HG03159 (cell line): Measurements from ENCODE around the gene SERPINB1.

ENCODE experiments used
- ATAC-seq: cut with Tn5 transposase; IDR thresholded peaks from one replicate; pipeline ENCODE4 v1.9.1; 2021; ENCODE audit warnings: mild to moderate bottlenecking, moderate library complexity; ENCODE audit not compliant: unreplicated experiment

SERPINB1 gene

GRCh38 chr6:2795162-2795561 lies 46.5 kb downstream of the SERPINB1 start:
- ATAC-seq: no peak

- ATAC-seq: no peak
These were observed 47.4 kb downstream of the SERPINB1 start for GRCh38 chr6:2794171-2794730.

- ATAC-seq: no peak
These were observed 48.0 kb downstream of the SERPINB1 start for GRCh38 chr6:2793534-2794151.

GRCh38 chr6:2792330-2793110 lies 49.1 kb downstream of the SERPINB1 start:
- ATAC-seq: no peak

GRCh38 chr6:2791450-2791974 lies 50.2 kb downstream of the SERPINB1 start:
- ATAC-seq: no peak

- ATAC-seq: peak; percentile 72
These were observed 50.8 kb downstream of the SERPINB1 start for GRCh38 chr6:2790588-2791449.

GRCh38 chr6:2786269-2786668 lies 55.4 kb downstream of the SERPINB1 start:
- ATAC-seq: no peak

GRCh38 chr6:2784930-2785329 lies 56.7 kb downstream of the SERPINB1 start:
- no peak for ATAC-seq

GRCh38 chr6:2784061-2784460 lies 57.6 kb downstream of the SERPINB1 start:
- no peak for ATAC-seq

GRCh38 chr6:2783188-2783963 lies 58.3 kb downstream of the SERPINB1 start:
- no peak for ATAC-seq

GRCh38 chr6:2782825-2783187 lies 58.9 kb downstream of the SERPINB1 start:
- no peak for ATAC-seq

GRCh38 chr6:2782356-2782708 lies 59.3 kb downstream of the SERPINB1 start:
- ATAC-seq: no peak
